ENCODE measurements around the gene HOXA7. TPM values are rescaled to one million over a fixed set of nuclear protein-coding genes. Genes with fewer than 3 reads are reported as not detected.

Gene HOXA7
- total RNA-seq, 1 donor from 2014 or later, result 6.3 TPM

- peak; percentile 42 for DNase-seq (ENCODE audit: low spot score)
Measured at GRCh38 chr7:27193335-27194001, 37.0 kb upstream of the HOXA7 start.

DNA sequence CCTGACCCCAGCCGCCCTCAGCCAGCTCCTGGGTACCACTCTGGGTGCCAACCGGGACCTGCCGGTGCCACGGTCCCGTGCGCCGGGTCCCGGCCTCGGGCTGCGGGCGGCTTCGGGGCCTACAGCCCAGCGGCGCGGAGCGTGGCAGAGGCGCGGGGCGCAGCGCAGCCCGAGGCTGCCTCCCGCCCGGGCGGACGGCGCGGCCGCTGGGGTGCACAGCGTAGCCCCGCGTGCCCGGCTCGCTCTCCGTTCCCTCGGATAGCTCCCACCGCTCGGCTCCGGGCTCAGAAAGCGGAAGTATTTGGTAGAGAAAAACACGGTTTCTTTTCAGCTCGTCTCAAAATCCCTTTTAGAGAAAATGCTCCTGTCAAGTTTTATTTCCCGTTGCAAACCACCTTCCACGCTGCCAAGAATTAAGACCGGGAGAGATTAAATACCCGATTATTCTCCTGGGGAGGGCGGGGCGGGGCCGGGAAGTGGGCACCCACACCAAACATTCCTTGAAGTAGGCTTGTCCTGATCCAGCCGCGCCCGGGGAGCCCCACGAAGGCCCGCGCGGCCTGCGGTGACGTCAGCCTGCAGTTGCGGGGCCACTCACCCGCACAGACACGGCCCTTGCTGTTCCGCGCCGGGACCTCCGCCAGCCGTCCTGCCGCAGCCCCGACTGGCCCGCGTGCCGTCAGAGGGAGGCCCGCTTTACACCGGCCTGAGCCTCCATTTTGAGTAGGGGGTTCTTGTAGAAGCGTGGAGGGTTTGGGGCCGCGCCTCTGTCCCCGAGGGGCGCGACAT is 36.3 kb upstream of the HOXA7 start:
- peak; percentile 56 for DNase-seq (ENCODE audit: low spot score)

GRCh38 chr7:27191833-27192545 is 35.5 kb upstream of the HOXA7 start:
- DNase-seq (ENCODE audit: low spot score), result peak; percentile 83

DNA sequence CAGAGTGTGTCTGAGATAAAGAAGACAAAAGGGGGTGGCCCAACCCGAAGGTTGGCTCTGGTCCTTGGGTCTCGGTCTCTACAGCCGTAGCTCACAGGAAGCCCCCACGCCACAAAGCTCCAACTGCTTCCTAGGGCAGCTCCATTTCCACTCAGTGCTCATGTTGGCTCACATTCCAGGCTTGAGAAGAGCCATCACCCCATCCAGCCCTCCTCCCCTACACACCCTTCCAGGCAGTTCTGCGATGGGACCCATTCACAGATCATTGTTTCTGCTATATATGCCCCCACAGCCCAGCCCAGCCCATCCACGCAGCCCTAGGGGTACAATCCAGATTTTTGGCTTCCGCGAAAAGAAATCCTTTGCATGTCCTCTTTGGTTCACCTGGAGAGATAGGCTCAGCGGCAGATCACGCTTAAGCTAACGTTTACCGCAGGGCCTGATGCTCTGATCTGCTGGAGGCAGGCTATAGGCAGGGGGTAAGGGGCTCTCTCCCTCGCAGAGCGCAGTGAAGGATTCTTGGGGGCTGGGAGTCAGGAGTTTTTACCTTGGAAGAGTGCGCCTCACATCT is 34.8 kb upstream of the HOXA7 start:
- peak; percentile 48 for DNase-seq (ENCODE audit: low spot score)

DNA sequence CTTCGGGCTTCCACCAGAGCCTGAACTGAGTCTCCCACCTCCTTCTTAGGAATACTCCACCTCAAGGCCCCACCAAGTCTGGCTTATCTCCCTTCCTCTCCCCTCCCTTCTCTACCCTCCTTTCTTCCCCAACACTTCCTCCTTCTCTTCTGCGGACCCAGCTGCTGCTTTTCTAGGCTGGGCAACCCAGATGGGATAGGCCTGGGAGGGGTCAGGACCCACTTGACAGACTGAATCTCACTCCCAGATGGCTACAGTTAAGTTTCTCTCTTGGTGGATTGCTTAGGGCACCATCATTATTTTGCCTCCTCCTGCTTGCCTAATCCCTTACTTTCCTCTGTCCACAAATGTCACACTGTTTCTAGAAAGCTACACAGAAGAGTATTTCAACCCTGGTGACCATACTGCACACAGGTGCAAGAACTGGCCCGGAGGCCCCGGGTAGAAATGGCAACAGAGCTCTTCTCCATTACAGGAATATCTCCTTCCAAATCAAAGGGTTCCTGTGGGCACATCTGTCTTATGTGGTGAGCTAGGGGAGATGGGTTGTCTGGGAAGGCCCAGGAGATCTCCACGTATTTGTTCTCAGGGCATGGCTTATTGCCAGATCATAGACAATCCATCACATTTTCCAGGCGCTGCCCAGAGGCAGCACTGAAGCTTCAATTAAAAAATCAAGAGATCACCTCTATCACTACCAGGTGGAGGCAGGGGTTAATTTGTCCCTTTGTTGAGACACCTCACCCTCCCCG is 33.7 kb upstream of the HOXA7 start:
- peak; percentile 44 for DNase-seq (ENCODE audit: low spot score)

GRCh38 chr7:27189295-27189996 is 33.0 kb upstream of the HOXA7 start:
- peak; percentile 61 for DNase-seq (ENCODE audit: low spot score)

DNA sequence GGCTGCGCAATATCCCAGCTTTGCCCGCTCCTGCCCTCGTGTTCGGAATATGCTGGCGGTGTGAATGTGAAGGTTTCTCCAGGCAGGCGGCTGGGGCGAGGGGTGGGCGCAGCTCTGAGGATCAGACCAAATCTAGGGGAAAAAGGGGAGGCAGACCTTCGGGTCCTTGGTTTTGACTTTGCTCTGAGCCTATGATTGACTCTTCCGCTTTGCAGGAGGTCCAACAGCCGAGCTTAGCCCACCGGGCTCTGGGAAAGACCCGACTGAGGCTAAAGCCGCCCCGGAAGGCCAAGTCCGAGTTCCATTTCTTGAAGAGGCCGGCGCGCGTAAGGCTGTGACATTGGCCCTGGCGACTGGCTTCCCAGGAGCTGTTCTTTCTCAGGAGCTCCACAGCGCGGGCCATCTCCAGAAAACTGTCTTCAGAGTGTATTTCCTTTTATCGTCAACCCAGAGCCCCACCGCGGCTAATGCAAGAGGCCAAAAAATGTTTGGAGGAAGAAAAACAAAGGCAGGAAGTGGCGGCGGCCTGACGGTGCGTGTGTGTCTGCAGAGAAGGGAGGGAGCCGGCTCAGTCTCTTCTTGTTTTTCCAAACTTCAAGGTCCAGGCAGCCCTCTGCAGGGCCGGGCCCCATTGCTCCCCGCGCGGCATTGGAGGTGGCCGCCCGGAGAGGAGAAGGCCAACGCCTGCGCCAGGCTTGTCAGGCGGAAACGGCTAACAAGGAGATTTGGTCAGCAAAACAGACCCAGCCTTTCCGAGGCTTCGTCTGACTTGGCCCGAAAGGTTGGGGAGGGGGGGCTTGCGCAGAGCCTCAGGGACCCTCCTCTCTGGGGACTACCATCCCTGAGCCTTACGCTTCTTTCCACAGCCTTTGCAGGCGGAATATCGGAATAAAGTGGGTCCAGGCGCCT is 32.2 kb upstream of the HOXA7 start:
- DNase-seq (ENCODE audit: low spot score), result peak; percentile 58

DNA sequence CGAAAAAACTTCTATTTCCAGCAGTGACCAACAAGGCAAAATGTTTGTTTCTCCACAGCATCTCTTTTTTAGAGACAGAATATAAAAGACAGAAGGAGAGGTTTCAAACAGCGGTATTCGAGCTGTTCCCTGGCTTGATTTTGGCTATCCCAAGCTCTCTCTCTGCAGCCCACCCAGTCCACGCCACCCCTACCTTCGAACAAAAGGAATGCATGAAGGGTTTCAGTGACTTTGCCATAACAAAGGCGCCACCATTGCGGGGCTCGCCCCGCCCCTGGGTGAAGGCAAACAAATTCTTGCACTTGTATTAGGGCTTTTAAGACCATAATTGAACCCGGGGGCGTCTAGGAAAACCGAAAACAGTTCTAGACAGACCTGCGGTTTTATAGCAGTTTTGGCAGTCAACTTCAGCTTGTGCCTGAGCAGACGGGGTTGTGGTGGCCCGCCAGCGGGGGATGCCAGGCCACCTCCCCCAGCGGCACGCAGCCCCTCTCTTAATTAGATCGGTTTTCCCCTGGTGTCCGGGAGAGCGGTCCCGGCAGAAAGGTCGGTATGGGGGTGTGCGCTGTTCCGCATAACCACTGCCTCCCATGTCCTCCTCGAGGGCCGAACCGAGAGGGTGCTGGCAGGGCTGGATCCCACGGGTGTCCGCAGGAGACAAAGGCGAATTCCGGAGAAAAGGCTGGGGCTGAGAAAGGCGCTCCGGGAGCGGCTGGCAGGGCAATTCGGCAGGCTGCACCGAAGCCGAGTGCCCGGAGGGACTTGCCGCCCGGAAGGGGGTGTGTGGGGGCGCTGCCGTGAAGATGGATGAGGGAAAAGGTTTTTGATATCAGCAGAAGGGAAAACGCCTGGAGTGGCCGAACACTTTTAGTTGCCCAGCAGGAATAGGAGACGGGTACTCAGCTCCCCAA is 31.3 kb upstream of the HOXA7 start:
- peak; percentile 42 for DNase-seq (ENCODE audit: low spot score)

DNA sequence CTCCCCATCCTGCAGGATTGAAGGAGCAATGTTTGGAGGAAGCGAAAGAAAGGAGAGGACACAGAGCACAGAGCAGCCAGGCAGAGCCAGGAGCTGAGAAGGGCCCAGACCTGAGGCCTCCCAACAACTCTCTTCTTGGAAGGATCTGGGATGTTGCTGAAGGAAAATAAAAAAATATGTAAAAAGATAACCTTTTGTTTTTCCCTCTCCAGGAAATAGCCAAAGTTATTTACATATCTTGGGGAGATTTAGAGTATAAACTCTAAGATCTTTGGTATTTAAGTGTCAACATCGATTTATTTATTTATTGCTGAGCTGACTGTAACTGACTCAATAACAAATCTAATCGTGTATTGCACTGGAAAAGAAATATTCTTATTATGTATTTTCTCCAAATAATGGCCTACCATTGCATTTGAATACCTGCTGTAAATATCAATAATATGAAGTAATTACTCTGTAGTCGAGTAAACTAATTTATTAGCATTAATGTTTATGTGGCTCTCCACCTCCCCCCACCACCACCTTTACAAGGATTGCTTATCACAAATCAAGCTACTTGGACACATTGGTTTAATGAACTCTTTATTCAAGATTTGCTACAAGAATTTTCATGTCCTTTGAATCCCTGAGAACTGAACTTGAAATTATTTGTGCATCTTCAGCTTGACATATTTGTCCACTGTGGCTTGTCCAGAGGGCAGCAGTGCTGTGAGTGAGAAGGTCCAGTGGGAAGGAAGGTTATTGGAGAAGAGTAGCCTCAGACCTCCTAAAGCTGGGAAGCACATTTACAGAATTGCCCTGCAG is 30.4 kb upstream of the HOXA7 start:
- no peak for DNase-seq (ENCODE audit: low spot score)

DNA sequence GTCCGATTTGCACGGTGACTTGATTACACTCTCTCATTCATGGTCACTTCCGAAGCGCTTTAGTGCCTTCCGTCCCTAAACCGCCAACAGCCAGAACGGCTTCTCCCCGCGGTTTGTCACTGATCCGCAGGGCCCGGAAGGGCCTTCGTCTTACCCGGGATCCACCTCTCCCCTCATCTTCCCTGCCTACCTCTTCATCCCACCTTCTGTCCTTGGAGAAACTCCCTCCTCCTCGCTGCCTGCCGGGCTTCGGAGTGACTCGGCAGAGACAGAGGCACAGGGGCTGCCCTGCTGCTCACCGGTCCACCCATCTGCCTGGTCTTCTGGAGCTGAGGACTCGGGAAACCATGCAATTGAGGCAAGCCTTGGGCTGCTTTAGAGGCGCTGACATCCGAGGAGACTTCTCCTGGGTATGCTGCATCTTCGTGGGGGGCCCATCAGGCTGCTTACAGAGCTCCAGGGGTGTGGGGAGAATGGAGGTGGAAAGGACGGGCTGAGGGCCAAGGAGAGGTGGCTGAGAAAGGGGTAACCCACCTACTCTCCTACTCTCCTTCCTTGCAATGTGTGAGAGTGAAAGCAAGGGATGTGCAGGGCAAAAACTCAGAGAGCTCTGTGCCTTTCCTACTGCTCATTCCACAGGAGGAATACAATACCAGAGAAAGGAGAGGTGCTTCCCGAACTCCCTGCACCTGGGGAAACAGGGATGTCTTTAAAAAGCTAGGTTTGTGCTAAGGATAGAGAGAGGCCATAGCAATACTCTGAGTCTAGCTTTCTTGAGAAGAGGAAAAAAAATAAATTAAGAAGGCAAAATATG is 29.6 kb upstream of the HOXA7 start:
- peak; percentile 48 for DNase-seq (ENCODE audit: low spot score)

DNA sequence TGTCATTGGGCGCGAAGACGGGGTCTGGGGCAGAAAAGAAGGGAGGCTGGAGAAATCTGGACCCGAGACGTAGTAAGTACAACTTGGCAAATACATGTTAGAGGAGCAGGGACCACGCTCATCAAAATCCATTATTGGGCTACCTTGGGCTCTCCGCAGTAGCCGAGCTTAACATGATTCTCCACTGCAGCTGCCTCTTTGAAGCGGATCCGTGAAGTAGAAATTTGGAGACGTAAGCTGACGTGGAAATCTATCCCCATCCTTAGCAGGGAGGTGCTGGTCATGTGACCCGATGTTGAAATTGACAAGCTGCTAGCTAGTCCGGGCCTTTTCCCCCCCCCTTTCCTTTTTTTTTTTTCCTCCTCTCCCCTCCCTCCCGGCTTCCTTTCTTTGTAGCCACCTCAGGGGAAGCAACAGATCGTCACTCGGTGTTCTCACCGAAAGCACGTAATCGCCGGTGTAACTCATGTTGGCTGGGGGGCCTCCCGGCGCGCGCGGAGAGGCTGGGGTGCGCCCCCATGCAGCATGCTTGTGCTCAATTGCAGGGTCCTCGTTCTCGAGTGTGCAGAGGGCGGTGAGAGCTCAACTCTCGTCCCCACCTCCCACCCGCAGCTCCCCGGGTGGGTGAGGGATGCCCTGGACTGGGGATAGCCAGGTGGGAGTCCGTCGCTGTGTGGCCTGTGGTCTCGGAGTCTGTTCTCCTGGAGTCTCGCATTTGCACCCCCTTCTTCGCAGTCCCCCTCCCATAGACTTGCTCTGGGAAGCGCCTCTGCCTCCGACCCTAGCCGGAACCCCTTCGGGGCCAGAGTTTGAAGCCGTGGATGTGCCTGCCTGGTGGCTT is 28.8 kb upstream of the HOXA7 start, which contains the start of gene HOXA11:
Gene HOXA11 (minus strand): TSS at position 220 of the 841 bp plus-strand sequence. CDS start 88 bp downstream, at position 132.
- peak; percentile 84 for DNase-seq (ENCODE audit: low spot score)

GRCh38 chr7:27184337-27185012 is 28.0 kb upstream of the HOXA7 start:
- DNase-seq (ENCODE audit: low spot score), result peak; percentile 49

DNA sequence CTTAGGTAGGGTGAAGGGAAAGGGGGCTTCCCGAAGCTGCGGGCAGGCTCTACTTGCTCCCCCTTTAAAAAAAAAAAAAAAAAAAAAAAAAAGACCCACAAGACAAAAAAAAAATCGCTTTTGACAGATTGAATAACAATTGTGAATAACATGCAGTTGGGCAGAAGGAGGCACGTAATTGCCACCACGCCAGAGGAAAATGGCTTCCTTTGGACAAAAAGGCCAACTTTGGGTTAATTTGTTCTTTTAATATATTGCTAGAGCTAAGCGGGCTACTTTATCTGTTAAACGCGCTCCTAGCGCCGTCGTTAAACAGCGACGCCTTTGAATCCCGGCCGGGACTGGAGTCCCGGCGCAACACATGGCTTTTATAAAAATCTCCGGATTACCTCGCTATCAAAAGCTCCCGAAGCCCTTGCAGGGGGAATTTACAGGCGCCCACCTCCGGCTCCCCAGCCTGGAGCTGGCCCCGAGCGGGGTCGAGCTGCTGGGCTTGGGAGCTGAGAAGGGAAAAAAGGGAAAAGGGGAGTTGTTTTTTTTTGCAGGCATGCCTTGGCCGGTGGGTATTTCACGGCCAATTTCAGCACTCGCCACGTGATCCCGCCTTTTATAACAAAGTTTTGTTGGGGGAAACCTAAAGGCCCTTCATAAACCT is 27.3 kb upstream of the HOXA7 start:
- DNase-seq (ENCODE audit: low spot score), result no peak

DNA sequence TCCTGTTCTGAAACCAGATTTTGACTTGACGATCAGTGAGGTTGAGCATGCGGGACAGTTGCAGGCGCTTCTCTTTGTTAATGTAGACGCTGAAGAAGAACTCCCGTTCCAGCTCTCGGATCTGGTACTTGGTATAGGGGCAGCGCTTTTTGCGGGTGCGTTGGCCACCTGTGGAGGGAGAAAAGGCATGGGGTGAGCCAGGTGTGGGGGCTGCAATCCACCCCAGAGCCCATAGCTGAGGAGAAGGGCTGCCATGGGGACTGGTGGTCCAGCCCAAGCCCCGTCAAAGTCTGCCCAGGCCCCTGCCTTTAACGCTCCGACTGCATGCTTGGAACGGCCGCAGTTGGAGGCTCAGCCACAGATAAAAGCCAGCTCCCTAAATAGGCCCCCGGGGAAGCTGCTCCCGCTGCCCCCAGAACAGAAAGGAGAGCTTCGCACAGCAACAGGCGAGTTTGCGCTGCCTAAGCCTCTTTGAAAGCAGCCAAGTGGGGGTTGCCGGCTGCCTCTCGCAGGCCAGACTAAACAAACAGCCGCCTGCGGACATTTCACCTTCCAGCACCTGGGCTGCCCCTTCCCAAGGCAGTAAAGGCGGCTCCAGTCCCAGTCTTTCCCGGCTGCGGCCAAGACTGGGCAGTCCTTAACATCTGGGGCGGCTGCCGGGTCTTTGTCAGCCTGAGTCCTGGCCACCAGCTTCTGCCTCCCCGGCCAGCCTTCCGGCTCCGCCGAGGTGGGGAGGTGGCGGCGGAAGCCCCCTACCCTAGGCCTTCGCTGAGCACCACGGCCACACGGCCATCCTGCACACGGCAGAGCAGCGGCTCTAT is 26.6 kb upstream of the HOXA7 start:
- peak; percentile 41 for DNase-seq (ENCODE audit: low spot score)
